MM.1S (cell line): ENCODE data around the gene TMCO4.

Experiments
- EZH2 ChIP-seq: fragments of 300-600 bp; sonication (generic); optimal IDR thresholded peaks from 2 replicates; pipeline ENCODE3; 2017; ENCODE audit warnings: low read depth, mild to moderate bottlenecking, antibody characterized with exemption, low read length, mixed read lengths
- EZH2phosphoT487 ChIP-seq: fragments of 300-600 bp; sonication (generic); IDR thresholded peaks from 2 replicates; pipeline ENCODE4 v1.6.1; 2018; ENCODE audit warnings: antibody characterized with exemption, low read length
- TF ChIP-seq, protein P1 (sequence below): fragments of 300-600 bp; sonication (generic); IDR thresholded peaks from 2 replicates; pipeline ENCODE4 v1.5.1; 2016; ENCODE audit warnings: antibody characterized with exemption, low read length, mixed read lengths

DNA sequence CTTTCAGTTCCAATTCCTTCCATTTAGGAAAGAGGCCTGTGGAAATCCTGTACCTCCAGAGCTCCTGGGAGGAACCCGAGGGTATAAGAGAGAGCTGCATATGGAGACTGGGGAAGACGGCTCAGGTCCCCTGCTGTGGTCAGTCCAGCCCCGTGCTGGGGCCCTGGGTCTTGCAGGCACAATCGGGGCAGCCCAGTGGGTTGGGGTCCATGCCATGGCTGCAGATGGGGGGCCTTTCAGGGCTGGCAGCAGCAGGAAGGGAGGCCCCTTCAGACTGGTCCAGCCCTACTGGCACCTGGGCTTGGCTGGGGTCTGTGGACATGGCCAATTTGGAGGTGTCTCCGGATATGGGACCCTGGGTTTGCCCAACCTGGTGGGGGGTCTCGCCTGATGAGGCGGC, 116.8 kb downstream of the TMCO4 start:
- TF ChIP-seq, protein P1, sequence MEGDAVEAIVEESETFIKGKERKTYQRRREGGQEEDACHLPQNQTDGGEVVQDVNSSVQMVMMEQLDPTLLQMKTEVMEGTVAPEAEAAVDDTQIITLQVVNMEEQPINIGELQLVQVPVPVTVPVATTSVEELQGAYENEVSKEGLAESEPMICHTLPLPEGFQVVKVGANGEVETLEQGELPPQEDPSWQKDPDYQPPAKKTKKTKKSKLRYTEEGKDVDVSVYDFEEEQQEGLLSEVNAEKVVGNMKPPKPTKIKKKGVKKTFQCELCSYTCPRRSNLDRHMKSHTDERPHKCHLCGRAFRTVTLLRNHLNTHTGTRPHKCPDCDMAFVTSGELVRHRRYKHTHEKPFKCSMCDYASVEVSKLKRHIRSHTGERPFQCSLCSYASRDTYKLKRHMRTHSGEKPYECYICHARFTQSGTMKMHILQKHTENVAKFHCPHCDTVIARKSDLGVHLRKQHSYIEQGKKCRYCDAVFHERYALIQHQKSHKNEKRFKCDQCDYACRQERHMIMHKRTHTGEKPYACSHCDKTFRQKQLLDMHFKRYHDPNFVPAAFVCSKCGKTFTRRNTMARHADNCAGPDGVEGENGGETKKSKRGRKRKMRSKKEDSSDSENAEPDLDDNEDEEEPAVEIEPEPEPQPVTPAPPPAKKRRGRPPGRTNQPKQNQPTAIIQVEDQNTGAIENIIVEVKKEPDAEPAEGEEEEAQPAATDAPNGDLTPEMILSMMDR = no peak
- TF ChIP-seq EZH2 (no peak), EZH2phosphoT487 (no peak)
